ENCODE measurements around the gene PDK2.
A peak's percentile ranks its signal among the peaks of the same experiment; 100 is the strongest.

The PDK2 gene

GRCh38 chr17:50080096-50080480 lies 15.1 kb upstream of the PDK2 start:
- no peak for DNase-seq

- DNase-seq, result no peak
These were observed 14.3 kb upstream of the PDK2 start for GRCh38 chr17:50080827-50081226.

DNA sequence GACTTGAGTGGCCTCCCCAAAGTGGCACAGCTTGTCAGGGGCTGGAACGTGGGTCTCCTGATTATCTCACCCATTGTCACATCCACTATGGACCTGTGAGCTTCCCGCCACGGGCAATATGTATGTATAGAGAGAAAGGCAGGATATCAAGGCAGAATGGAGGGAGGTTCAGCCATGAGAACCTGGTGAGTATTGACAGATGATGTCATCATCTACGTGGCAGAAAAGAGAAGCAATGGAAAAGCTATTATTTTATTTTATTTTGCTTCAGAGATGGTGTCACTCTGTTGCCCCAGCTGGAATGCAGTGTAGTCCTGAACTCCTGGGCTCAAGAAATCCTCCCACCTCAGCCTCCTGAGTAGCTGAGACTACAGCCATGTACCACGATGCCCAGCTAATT lies 13.4 kb upstream of the PDK2 start:
- DNase-seq, result no peak

DNA sequence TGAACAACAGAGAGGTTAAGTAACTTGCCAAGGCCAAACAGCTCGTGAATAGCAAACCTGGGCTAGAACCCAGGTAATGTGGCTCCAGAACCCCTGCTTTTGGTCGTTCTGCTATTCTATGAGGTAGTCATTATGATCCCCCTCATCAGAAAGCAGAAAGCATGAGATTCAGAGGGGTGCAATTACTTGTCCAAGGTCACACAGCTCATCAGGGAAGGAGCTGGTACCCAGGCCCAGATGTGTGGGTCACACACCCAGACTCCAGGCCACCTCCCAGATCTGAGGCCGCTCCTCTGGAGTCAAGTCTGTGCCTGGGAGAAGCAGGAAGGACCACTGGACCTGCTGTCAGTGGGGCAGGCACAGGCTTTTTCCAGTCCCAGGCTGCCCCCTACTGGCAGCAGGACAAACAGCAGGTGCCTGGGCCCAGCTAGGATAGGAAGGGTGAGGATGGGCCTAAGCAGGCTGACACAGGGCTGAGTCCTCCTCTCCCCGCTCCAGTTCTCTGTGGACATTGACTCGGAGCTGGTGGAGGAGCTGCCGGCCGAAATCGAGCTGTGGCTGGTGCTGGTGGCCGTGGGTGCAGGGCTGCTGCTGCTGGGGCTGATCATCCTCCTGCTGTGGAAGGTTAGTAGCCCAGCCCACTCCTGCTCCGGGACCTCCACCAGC lies 7.8 kb upstream of the PDK2 start:
- DNase-seq, result peak; percentile 59 to 79

GRCh38 chr17:50087912-50088405 lies 7.2 kb upstream of the PDK2 start:
- DNase-seq, result no peak

- no peak for DNase-seq
These were observed 6.0 kb upstream of the PDK2 start for GRCh38 chr17:50088952-50089825.

DNA sequence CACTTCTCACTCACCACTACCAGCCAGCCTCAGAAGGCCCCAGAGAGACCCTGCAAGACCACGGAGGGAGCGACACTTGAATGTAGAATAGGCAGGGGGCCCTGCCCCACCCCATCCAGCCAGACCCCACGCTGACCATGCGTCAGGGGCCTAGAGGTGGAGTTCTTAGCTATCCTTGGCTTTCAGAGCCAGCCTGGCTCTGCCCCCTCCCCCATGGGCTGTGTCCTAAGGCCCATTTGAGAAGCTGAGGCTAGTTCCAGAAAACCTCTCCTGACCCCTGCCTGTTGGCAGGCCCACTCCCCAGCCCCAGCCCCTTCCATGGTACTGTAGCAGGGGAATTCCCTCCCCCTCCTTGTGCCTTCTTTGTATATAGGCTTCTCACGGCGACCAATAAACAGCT lies 5.1 kb upstream of the PDK2 start:
- no peak for DNase-seq

GRCh38 chr17:50090971-50091917 lies 3.9 kb upstream of the PDK2 start:
- no peak for DNase-seq

GRCh38 chr17:50091918-50092285 lies 3.2 kb upstream of the PDK2 start:
- no peak for DNase-seq

- DNase-seq, result no peak
These were observed 1.9 kb upstream of the PDK2 start for GRCh38 chr17:50093246-50093645.

DNA sequence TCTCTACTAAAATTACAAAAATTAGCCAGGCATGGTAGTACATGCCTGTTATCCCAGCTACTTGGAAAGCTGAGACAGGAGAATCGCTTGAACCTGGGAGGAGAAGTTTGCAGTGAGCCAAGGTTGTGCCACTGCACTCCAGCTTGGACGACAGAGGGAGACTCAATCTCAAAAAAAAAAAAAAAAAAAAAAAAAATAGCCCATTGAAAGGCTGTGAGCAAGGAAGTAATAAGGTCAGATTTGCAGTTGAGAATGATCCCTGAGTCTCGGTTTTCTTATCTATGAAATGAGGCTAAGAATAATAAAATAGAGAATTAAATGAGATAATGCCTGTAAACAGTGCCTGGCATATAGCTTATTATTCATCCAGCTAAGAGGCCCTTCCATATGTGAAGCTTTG lies 1.3 kb upstream of the PDK2 start:
- no peak for DNase-seq

DNA sequence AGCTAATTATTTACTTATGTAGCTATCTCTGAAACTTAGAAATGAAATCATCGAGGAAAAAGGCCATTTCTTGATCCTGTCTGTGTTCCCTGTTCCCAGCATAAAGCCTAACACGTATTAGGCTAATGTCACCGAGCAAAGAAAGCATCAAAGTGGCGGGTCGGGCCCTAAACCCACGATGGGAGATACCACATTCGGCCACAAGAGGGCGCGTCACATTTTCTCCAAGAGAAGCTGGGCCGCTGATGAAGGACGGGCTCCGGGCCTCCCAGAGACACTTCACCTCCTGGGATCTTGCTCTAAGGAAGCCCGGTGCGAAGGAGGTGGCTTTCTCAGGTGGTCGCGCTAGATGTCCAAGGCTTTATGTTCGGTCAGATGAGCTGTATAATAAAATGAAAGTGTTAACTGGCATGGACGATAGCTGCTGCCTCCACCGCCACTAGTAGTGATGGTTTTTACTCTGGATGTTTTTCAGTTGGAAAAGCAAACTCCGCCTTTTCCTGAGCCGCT lies 853 bp upstream of the PDK2 start:
- peak; percentile 76 to 77 for DNase-seq

DNA sequence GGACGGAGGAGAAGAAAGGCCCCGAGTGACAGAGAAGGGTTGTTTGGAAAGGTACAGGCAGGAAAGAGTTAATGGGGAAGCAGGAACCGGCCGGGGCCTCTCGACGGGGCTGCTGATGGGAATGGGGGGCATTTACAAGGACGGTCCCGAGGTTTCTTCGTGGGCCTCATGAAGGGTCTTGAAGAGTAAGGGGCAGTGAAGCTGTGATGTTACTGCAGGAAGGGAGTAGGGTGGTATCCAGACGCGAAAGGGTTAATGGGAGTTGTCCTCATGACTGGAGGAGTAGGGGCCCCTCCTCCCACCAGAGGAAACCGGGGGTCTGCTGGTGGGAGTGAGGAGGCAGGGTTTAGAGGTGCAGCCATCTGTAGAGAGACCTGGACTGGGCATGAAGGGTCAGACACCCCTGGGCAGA lies 481 bp downstream of the PDK2 start:
- DNase-seq, result no peak

- no peak for DNase-seq
These were observed 941 bp downstream of the PDK2 start for GRCh38 chr17:50096092-50096491.

- no peak for DNase-seq
These were observed 1.6 kb downstream of the PDK2 start for GRCh38 chr17:50096758-50097157.

GRCh38 chr17:50097455-50097854 lies 2.3 kb downstream of the PDK2 start:
- no peak for DNase-seq

DNA sequence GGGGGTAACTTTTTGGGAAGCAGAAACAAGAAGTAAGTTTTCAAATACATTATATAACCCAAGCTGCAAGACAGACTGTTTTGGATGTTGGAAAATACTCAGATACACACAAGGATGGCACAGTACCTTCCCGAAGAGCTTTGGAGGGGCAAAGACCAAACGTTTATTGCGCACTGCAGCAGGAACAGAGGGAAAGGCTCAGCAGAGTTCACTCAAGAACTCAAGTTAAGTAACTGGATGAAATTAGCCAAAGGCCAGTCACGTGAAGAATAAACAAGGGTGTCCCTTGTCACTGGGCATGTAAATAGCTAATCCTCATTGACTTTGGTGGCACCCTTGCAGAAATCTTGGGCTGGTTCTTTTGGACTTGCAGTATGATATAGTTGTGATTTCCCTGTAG lies 2.8 kb downstream of the PDK2 start:
- no peak for DNase-seq

GRCh38 chr17:50098583-50098982 lies 3.4 kb downstream of the PDK2 start:
- no peak for DNase-seq

GRCh38 chr17:50099003-50099402 lies 3.9 kb downstream of the PDK2 start:
- DNase-seq, result no peak

DNA sequence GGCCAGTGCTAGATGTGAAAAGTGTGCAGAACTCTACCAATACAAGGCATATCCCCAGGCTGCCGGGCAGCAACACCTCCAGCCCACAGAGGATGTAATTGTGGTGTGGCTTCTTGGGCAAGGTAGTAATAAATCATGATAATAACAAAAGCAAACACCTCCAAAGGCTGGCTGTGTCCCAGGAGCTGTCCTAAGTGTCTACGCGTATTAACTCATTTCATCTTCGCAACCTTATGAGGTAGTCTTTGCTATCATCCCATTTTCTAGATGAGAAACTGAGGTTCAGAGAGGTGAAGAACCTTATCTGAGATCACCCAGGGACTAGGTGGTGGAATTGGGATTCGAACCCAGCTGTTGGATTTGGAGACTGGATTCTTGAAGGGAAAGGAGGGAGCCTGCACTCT lies 5.3 kb downstream of the PDK2 start:
- no peak for DNase-seq

- no peak for DNase-seq
These were observed 5.8 kb downstream of the PDK2 start for GRCh38 chr17:50100921-50101345.

DNA sequence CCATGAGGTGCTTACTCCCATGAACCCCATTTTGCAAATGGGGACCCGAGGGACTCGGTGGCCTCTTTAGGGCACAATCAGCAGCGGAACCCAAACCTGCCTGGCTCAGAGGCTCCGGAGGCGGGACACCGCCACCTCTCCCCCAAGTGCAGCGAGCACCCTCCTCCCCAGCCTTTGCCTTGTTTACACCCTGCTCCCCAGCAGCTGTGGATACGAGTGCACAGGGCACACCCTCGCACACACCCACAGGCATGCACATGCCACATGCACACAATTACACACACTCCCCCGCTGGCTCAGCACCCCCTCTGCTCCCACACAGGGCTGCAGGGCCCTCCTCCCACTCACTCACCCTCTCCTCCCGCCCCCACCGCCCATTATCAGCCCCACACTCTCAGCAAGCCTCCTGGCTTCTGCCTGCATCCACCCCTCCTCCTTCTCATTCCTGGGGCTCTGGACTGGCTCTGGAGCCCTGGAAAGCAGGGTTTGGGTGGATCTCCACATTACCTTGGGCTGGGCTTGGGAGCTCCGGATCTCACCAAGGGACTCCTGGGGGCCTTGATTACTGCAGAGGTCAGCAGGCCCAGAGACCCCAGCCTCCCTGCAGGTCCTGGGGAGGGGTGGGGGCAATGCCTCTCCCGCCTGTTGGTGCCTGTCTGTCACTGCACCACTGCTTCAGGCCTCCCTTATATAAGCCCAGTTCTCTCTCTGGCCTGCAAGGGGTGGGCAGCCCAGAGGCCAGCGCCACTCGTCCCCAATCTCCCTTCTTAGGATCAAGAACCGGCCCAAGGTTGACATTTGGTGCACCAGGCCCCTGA lies 6.4 kb downstream of the PDK2 start:
- no peak for DNase-seq

All from SHP77 (cell line).